GM12874 (cell line): ENCODE measurements around the gene EXOC2.

Experiments used
- CTCF ChIP-seq: IDR thresholded peaks from 2 replicates; pipeline ENCODE4 v1.5.1; 2011; ENCODE audit warnings: low read depth, mild to moderate bottlenecking, control low read depth, low read length, moderate library complexity; ENCODE audit not compliant: insufficient read depth

Gene EXOC2

GRCh38 chr6:568954-569523 is 123.9 kb downstream of the EXOC2 start:
- no peak for TF ChIP-seq CTCF

GRCh38 chr6:568085-568484 is 124.9 kb downstream of the EXOC2 start:
- TF ChIP-seq CTCF = no peak

GRCh38 chr6:563863-564262 is 129.1 kb downstream of the EXOC2 start:
- no peak for TF ChIP-seq CTCF

GRCh38 chr6:562052-562676 is 130.8 kb downstream of the EXOC2 start:
- no peak for TF ChIP-seq CTCF

- no peak for TF ChIP-seq CTCF
Measured at GRCh38 chr6:558959-559358, 134.0 kb downstream of the EXOC2 start.

- no peak for TF ChIP-seq CTCF
Measured at GRCh38 chr6:558089-558488, 134.8 kb downstream of the EXOC2 start.

GRCh38 chr6:551829-552350 is 141.0 kb downstream of the EXOC2 start:
- TF ChIP-seq CTCF = no peak
